HCT116 (cell line): ENCODE data around the gene CARD10. TPM values are rescaled to one million over a fixed set of nuclear protein-coding genes. Genes with fewer than 3 reads are reported as not detected.
A peak's percentile ranks its signal among the peaks of the same experiment; 100 is the strongest.

Source experiments
- ATAC-seq: fragments of 200-7000 bp; cut with Tn5 transposase; 2 replicates; pipeline ENCODE4 v1.9.1; 2020; ENCODE audit warnings: mild to moderate bottlenecking, moderate library complexity
- BruUV-seq: library from RNA; stranded (reverse); fragments of 400-500 nt; replicated peaks from 2 replicates; lab custom pipeline; 2021; lab: Mats Ljungman, UMichigan
- CTCF ChIA-PET: fragments of 300-600 bp; sonication (Branson Sonifier 250); formaldehyde crosslinking; loops from one replicate; lab custom pipeline; 2021; ENCODE audit warnings: antibody characterized with exemption; lab: Charles Lee
- POLR2A ChIA-PET: fragments of 300-600, 350-600 bp; sonication (Branson Sonifier 250); formaldehyde crosslinking; loops from one replicate; lab custom pipeline; 2021; ENCODE audit warnings: antibody characterized with exemption; lab: Charles Lee
- RAD21 ChIA-PET, 2 experiments: fragments of 300-600 bp; sonication (Branson Sonifier 250); formaldehyde crosslinking; loops; one replicate each; lab custom pipeline; 2023; ENCODE audit warnings: low total read pairs in 2 of 2; ENCODE audit not compliant: uncharacterized antibody in 2 of 2, unreplicated experiment in 2 of 2, low non-redundant PET in 1 of 2; lab: Charles Lee
- DNase-seq: peaks from one replicate; pipeline ENCODE4 v3.0.0-alpha.2; 2010; ENCODE audit warnings: low read depth, low spot score
- H2AFZ ChIP-seq: fragments of 200-600 bp; shearing (Covaris generic), sonication (generic); 2 replicates; pipeline ENCODE4 v1.6.1; 2017; ENCODE audit warnings: low read depth, mixed run types, mixed read lengths, antibody characterized with exemption, low read length; ENCODE audit not compliant: poor library complexity, severe bottlenecking
- H3K27ac ChIP-seq: 2 replicates; pipeline ENCODE4 v1.5.1; 2012; ENCODE audit warnings: low read depth, low read length
- H3K27me3 ChIP-seq: fragments of 200-600 bp; sonication (generic); 2 replicates; pipeline ENCODE4 v1.6.1; 2016; ENCODE audit warnings: mixed run types, low read length, mixed read lengths; ENCODE audit not compliant: insufficient read depth
- H3K36me3 ChIP-seq, 2 experiments: fragments of 200-500 bp in 1 of 2; fragments of 200-600 bp in 1 of 2; sonication (Bioruptor generic) in 1 of 2; sonication (generic) in 1 of 2; 2 replicates each; pipeline versions ENCODE4 v1.5.1 to v1.6.1; 2014 to 2016; ENCODE audit warnings: low read length in 2 of 2, inconsistent platforms in 1 of 2, mixed read lengths in 1 of 2, mixed run types in 1 of 2; ENCODE audit not compliant: insufficient read depth in 2 of 2, control insufficient read depth in 1 of 2
- H3K4me1 ChIP-seq, 2 experiments: fragments of 200-600 bp in 1 of 2; sonication (generic) in 1 of 2; 2 replicates each; pipeline versions ENCODE4 v1.5.1 to v1.6.1; 2012 to 2017; ENCODE audit warnings: low read length in 2 of 2, inconsistent platforms in 1 of 2, mild to moderate bottlenecking in 1 of 2, mixed read lengths in 1 of 2, mixed run types in 1 of 2, moderate library complexity in 1 of 2; ENCODE audit not compliant: insufficient read depth in 2 of 2, control insufficient read depth in 1 of 2
- H3K4me2 ChIP-seq: fragments of 200-600 bp; sonication (generic); 2 replicates; pipeline ENCODE4 v1.6.1; 2017; ENCODE audit warnings: mixed run types, low read length, mixed read lengths
- H3K4me3 ChIP-seq, 2 experiments: fragments of 200-600 bp in 1 of 2; sonication (generic) in 1 of 2; replicated peaks in 1 of 2; 2 replicates each; pipeline ENCODE4 v1.5.1; 2011 to 2016; ENCODE audit warnings: low read length in 2 of 2, control low read depth in 1 of 2, low read depth in 1 of 2, mild to moderate bottlenecking in 1 of 2, mixed read lengths in 1 of 2, mixed run types in 1 of 2
- H3K79me2 ChIP-seq: fragments of 200-600 bp; sonication (generic); 2 replicates; pipeline ENCODE4 v1.6.1; 2017; ENCODE audit warnings: mild to moderate bottlenecking, mixed run types, low read length, moderate library complexity, mixed read lengths; ENCODE audit not compliant: insufficient read depth
- H3K9ac ChIP-seq: fragments of 200-600 bp; sonication (generic); 2 replicates; pipeline ENCODE4 v1.6.1; 2016; ENCODE audit warnings: low read length, mixed read lengths
- H3K9me2 ChIP-seq: fragments of 200-600 bp; sonication (generic), shearing (Covaris generic); 2 replicates; pipeline ENCODE4 v1.6.1; 2017; ENCODE audit warnings: mixed run types, mild to moderate bottlenecking, moderate library complexity; ENCODE audit not compliant: insufficient read depth
- H3K9me3 ChIP-seq, 2 experiments: fragments of 200-500 bp in 1 of 2; fragments of 200-600 bp in 1 of 2; sonication (Bioruptor generic) in 1 of 2; sonication (generic) in 1 of 2; 2 replicates each; pipeline ENCODE4 v1.6.1; 2014 to 2017; ENCODE audit warnings: low read length in 2 of 2, mixed read lengths in 2 of 2, inconsistent platforms in 1 of 2, low read depth in 1 of 2, mild to moderate bottlenecking in 1 of 2, mixed run types in 1 of 2, moderate library complexity in 1 of 2; ENCODE audit not compliant: control insufficient read depth in 1 of 2, insufficient read depth in 1 of 2
- H4K20me1 ChIP-seq: fragments of 200-600 bp; sonication (generic), shearing (Covaris generic); 2 replicates; pipeline ENCODE4 v1.6.1; 2017; ENCODE audit warnings: mixed run types, mild to moderate bottlenecking, moderate library complexity; ENCODE audit not compliant: insufficient read depth
- ELF1 ChIP-seq: IDR thresholded peaks from 2 replicates; pipeline ENCODE4 v1.6.1; 2012; ENCODE audit warnings: low read depth, borderline replicate concordance
- EZH2 ChIP-seq: fragments of 200-600 bp; sonication (generic); IDR thresholded peaks from 2 replicates; pipeline ENCODE4 v1.6.1; 2017; ENCODE audit warnings: antibody characterized with exemption, mixed run types
- RAD21 ChIP-seq: IDR thresholded peaks from 2 replicates; pipeline ENCODE4 v1.6.1; 2012; ENCODE audit warnings: low read depth, mild to moderate bottlenecking
- SP1 ChIP-seq: IDR thresholded peaks from 2 replicates; pipeline ENCODE4 v1.6.1; 2012; ENCODE audit warnings: low read depth
- TCF7L2 ChIP-seq: IDR thresholded peaks from 2 replicates; pipeline ENCODE4 v1.7.0; 2011; ENCODE audit warnings: borderline replicate concordance, inconsistent platforms; ENCODE audit not compliant: insufficient read depth, insufficient read length; ENCODE audit errors: extremely low read depth
- intact Hi-C: fragments of 100-400 bp; cut with micrococcal nuclease; formaldehyde crosslinking; loops from 2 replicates; pipeline ENCODE4 v1.10.0; 2022
- total RNA-seq: library from RNA; stranded (reverse); gene quantifications from one replicate; pipeline ENCODE4 v1.2.1, GENCODE V29; 2021; ENCODE audit not compliant: unreplicated experiment
- TF ChIP-seq, protein P1 (sequence below): IDR thresholded peaks from 2 replicates; pipeline ENCODE4 v1.6.1; 2012; ENCODE audit warnings: low read depth
- TF ChIP-seq, protein P2 (sequence below): IDR thresholded peaks from 2 replicates; pipeline ENCODE4 v1.6.1; 2012

Gene CARD10
- total RNA-seq, 1 experiment from 2014 or later: 32.0 TPM

DNA sequence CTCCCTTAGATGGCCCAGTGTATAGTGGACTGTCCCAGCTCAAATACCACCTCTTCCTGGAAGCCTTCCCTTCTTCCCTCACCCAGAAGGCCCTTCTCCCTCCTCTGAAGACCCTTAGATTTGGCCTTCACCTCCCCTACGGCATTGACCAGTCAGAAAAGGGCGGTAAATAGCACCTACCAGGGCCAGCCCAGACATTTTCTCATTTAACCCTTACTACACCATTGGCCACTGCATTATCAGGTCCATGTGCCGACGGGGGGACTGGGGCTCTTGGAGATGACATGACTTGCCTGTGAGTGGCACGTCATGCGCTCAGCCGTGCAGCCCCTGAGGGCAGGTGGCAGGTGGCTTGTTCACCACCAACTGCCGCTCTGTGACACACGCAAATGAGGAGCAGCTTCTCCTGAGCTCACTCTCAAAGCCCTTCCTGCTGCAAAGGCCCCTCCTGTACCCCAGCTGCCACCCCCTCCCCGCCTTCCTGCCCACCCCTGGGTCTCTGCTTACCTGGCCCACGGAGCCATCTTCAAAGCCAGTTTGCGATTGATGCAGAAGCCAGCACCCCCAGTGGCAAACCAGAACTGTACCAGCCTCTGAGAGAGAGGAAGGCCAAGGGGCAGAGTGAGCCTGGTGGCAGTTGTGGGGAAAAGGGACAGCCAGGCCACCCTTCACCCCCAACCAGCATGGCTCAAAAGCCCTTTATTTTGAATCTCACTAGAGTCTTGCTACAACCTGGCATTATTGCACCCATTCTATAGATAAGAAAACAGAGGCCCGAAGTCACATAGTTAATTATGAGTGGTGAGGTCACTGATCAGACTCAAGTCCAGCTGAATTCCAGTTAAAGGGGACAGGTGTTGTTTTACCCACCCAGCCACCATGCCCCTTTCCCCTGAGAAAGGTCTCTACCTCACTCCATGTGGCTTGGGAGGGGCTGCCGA lies 42.6 kb downstream of the CARD10 start:
- Histone ChIP-seq H3K4me1 (peaks cover 7 to 45% of the 10 kb centered on the region in 2 experiments), H3K27ac (no peak overlapping the region), H4K20me1 (no peaks in the 10 kb centered on the region), H3K79me2 (no peaks in the 10 kb centered on the region), H3K9me2 (no peaks in the 10 kb centered on the region), H3K9me3 (no peaks in the 10 kb centered on the region), H3K36me3 (no peaks in the 10 kb centered on the region), H2AFZ (no peak overlapping the region), H3K4me3 (no peak overlapping the region), H3K9ac (no peak overlapping the region), H3K27me3 (no peaks in the 10 kb centered on the region), H3K4me2 (peak overlapping the region; percentile 44)
- no TSS peak for BruUV-seq
- intact Hi-C loops: no loop called here
- DNase-seq (no peak), ATAC-seq (no peak)
- TF ChIP-seq RAD21 (no peak), SP1 (no peak), TCF7L2 (no peak), ELF1 (no peak), EZH2 (no peak)
- TF ChIP-seq, protein P1, sequence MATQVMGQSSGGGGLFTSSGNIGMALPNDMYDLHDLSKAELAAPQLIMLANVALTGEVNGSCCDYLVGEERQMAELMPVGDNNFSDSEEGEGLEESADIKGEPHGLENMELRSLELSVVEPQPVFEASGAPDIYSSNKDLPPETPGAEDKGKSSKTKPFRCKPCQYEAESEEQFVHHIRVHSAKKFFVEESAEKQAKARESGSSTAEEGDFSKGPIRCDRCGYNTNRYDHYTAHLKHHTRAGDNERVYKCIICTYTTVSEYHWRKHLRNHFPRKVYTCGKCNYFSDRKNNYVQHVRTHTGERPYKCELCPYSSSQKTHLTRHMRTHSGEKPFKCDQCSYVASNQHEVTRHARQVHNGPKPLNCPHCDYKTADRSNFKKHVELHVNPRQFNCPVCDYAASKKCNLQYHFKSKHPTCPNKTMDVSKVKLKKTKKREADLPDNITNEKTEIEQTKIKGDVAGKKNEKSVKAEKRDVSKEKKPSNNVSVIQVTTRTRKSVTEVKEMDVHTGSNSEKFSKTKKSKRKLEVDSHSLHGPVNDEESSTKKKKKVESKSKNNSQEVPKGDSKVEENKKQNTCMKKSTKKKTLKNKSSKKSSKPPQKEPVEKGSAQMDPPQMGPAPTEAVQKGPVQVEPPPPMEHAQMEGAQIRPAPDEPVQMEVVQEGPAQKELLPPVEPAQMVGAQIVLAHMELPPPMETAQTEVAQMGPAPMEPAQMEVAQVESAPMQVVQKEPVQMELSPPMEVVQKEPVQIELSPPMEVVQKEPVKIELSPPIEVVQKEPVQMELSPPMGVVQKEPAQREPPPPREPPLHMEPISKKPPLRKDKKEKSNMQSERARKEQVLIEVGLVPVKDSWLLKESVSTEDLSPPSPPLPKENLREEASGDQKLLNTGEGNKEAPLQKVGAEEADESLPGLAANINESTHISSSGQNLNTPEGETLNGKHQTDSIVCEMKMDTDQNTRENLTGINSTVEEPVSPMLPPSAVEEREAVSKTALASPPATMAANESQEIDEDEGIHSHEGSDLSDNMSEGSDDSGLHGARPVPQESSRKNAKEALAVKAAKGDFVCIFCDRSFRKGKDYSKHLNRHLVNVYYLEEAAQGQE: no peak
- TF ChIP-seq, protein P2, sequence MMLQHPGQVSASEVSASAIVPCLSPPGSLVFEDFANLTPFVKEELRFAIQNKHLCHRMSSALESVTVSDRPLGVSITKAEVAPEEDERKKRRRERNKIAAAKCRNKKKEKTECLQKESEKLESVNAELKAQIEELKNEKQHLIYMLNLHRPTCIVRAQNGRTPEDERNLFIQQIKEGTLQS: no peak
- CTCF ChIA-PET: no interaction called here
- POLR2A ChIA-PET: no interaction called here
- RAD21 ChIA-PET: no interaction called here
